ENCODE measurements around the gene SHC3. TPM values are rescaled to one million over a fixed set of nuclear protein-coding genes. Genes with fewer than 3 reads are reported as not detected.

The SHC3 gene
- total and polyA plus RNA-seq, 2 donors (not counting 1 experiment from before 2014, with no cell fraction given), result 1.7 to 16.2 TPM

- no peak for TF ChIP-seq EZH2 (IDR thresholded peaks at IDR 0.05; ENCODE audit: low read length, missing control alignments)
- TF ChIP-seq, protein P1, sequence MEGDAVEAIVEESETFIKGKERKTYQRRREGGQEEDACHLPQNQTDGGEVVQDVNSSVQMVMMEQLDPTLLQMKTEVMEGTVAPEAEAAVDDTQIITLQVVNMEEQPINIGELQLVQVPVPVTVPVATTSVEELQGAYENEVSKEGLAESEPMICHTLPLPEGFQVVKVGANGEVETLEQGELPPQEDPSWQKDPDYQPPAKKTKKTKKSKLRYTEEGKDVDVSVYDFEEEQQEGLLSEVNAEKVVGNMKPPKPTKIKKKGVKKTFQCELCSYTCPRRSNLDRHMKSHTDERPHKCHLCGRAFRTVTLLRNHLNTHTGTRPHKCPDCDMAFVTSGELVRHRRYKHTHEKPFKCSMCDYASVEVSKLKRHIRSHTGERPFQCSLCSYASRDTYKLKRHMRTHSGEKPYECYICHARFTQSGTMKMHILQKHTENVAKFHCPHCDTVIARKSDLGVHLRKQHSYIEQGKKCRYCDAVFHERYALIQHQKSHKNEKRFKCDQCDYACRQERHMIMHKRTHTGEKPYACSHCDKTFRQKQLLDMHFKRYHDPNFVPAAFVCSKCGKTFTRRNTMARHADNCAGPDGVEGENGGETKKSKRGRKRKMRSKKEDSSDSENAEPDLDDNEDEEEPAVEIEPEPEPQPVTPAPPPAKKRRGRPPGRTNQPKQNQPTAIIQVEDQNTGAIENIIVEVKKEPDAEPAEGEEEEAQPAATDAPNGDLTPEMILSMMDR (conservative IDR thresholded peaks at IDR 0.05 in 1 of 2, IDR thresholded peaks at IDR 0.05 in 1 of 2; ENCODE audit: low read depth in 1 of 2, low read length in 2 of 2), result no peak
- DNase-seq (ENCODE audit: low read depth in 2 of 2), result no peak
- no peak overlapping the region for H3K9ac ChIP-seq (ENCODE audit: insufficient read depth, low read length)
- H3K4me1 ChIP-seq (ENCODE audit: control insufficient read depth, extremely low read depth, insufficient read depth, low read length), result peaks cover 21% of the 10 kb centered on the region
- peak overlapping the region; percentile 61 for H3K27ac ChIP-seq (ENCODE audit: insufficient read depth, low read length)
- H2AFZ ChIP-seq (ENCODE audit: low read length), result no peak overlapping the region
- no peaks in the 10 kb centered on the region for H3K36me3 ChIP-seq (ENCODE audit: control insufficient read depth, insufficient read depth, low read length)
- H3K4me2 ChIP-seq (ENCODE audit: extremely low read depth, insufficient read depth, low read length), result peak overlapping the region; percentile 21
- no peaks in the 10 kb centered on the region for H4K20me1 ChIP-seq (ENCODE audit: control insufficient read depth, extremely low read depth, insufficient read depth, low read length)
- no peaks in the 10 kb centered on the region for H3K79me2 ChIP-seq (ENCODE audit: control insufficient read depth, insufficient read depth, low read length)
- no peaks in the 10 kb centered on the region for H3K9me3 ChIP-seq (ENCODE audit: control insufficient read depth, insufficient read depth, low read depth, low read length)
- no peak overlapping the region for H3K4me3 ChIP-seq (replicated peaks in 1 of 4; ENCODE audit: control extremely low read depth in 1 of 4, insufficient read depth in 1 of 4, low read depth in 3 of 4, low read length in 4 of 4)
- no peaks in the 10 kb centered on the region for H3K27me3 ChIP-seq (ENCODE audit: control insufficient read depth, insufficient read depth, low read length)
These were observed 24.4 kb downstream of the SHC3 start for GRCh38 chr9:89154218-89154617.

DNA sequence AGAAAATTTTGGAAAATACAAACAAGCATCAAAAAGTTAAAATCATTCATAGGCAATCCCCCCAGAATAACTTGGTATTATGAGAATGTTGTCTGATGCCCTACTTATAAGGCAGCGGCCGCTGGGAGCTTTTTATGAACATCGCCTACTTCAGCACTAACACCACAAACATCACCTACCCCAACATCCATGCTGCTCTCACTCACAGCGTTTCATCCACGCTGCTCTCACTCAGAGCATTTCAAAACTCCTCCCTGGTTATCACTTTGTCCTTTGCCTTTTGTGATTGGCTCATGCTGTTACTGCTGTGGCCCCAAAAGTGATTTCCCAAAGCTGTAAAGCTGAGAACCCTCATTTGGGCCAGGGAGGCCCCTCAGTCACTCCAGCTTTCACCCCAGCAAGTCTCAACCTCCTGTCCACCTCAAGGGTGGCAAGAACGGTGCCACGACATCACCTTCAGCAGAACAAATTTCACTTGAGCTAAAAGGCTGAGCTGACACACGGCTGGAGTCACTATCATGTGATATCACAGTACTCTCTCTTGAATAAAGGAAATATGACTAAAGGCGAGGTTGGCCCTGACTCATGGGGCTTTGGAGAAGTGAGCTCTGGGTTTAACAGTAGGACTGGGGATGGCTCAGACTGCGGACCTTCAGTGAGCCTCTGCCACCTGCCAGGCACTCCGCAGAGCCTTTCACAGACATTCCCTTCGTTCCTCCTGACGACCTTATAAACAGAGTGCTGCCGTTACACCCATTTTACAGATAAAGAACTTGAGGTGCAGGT, 25.2 kb downstream of the SHC3 start:
- Histone ChIP-seq H3K4me2 (ENCODE audit: extremely low read depth, insufficient read depth, low read length) (peak overlapping the region; percentile 41), H2AFZ (ENCODE audit: low read length) (peak overlapping the region; percentile 66)

GRCh38 chr9:89149726-89150125, 28.9 kb downstream of the SHC3 start:
- Histone ChIP-seq H4K20me1 (ENCODE audit: control insufficient read depth, extremely low read depth, insufficient read depth, low read length) (no peaks in the 10 kb centered on the region), H3K79me2 (ENCODE audit: control insufficient read depth, insufficient read depth, low read length) (no peaks in the 10 kb centered on the region), H3K4me3 (replicated peaks in 1 of 4; ENCODE audit: control extremely low read depth in 1 of 4, insufficient read depth in 1 of 4, low read depth in 3 of 4, low read length in 4 of 4) (no peak overlapping the region), H3K36me3 (ENCODE audit: control insufficient read depth, insufficient read depth, low read length) (no peaks in the 10 kb centered on the region), H3K27me3 (ENCODE audit: control insufficient read depth, insufficient read depth, low read length) (no peaks in the 10 kb centered on the region), H3K27ac (ENCODE audit: insufficient read depth, low read length) (no peak overlapping the region), H3K9me3 (ENCODE audit: control insufficient read depth, insufficient read depth, low read depth, low read length) (no peaks in the 10 kb centered on the region), H3K9ac (ENCODE audit: insufficient read depth, low read length) (no peak overlapping the region), H2AFZ (ENCODE audit: low read length) (no peak overlapping the region), H3K4me2 (ENCODE audit: extremely low read depth, insufficient read depth, low read length) (peak overlapping the region; percentile 65), H3K4me1 (ENCODE audit: control insufficient read depth, extremely low read depth, insufficient read depth, low read length) (peaks cover 12% of the 10 kb centered on the region)
- TF ChIP-seq, protein P1 (conservative IDR thresholded peaks at IDR 0.05 in 1 of 2, IDR thresholded peaks at IDR 0.05 in 1 of 2; ENCODE audit: low read depth in 1 of 2, low read length in 2 of 2), result no peak
- TF ChIP-seq EZH2 (IDR thresholded peaks at IDR 0.05; ENCODE audit: low read length, missing control alignments), result no peak
- peak; percentile 58 to 79 for DNase-seq (ENCODE audit: low read depth in 2 of 2)

More for the DNA sequence above, 25.2 kb downstream of the SHC3 start:
- Histone ChIP-seq H3K27ac (ENCODE audit: insufficient read depth, low read length) (peak overlapping the region; percentile 61), H3K79me2 (ENCODE audit: control insufficient read depth, insufficient read depth, low read length) (no peaks in the 10 kb centered on the region), H3K9ac (ENCODE audit: insufficient read depth, low read length) (peak overlapping the region; percentile 10), H3K9me3 (ENCODE audit: control insufficient read depth, insufficient read depth, low read depth, low read length) (no peaks in the 10 kb centered on the region), H3K27me3 (ENCODE audit: control insufficient read depth, insufficient read depth, low read length) (no peaks in the 10 kb centered on the region), H3K4me1 (ENCODE audit: control insufficient read depth, extremely low read depth, insufficient read depth, low read length) (peaks cover 21% of the 10 kb centered on the region), H4K20me1 (ENCODE audit: control insufficient read depth, extremely low read depth, insufficient read depth, low read length) (no peaks in the 10 kb centered on the region), H3K4me3 (replicated peaks in 1 of 4; ENCODE audit: control extremely low read depth in 1 of 4, insufficient read depth in 1 of 4, low read depth in 3 of 4, low read length in 4 of 4) (no peak overlapping the region), H3K36me3 (ENCODE audit: control insufficient read depth, insufficient read depth, low read length) (no peaks in the 10 kb centered on the region)
- DNase-seq (ENCODE audit: low read depth in 2 of 2), result peak; percentile 64 to 93
- TF ChIP-seq, protein P1 (conservative IDR thresholded peaks at IDR 0.05 in 1 of 2, IDR thresholded peaks at IDR 0.05 in 1 of 2; ENCODE audit: low read depth in 1 of 2, low read length in 2 of 2), result no peak
- no peak for TF ChIP-seq EZH2 (IDR thresholded peaks at IDR 0.05; ENCODE audit: low read length, missing control alignments)
